GM10266 (cell line): ENCODE data around the gene ZBTB5.
A peak's percentile ranks its signal among the peaks of the same experiment; 100 is the strongest.
"Not testable (repeated sequence)": the region's sequence is repeated elsewhere in the genome, so short reads cannot be mapped to it uniquely, and the experiment has no call there.

Experiments
- DNase-seq: peaks from one replicate; pipeline ENCODE4 v3.0.0; 2012; ENCODE audit errors: extremely low spot score
- TF ChIP-seq, protein P1 (sequence below): IDR thresholded peaks from 2 replicates; pipeline ENCODE4 v1.5.1; 2012; ENCODE audit warnings: mild to moderate bottlenecking, low read depth; ENCODE audit not compliant: control insufficient read depth, insufficient read depth; ENCODE audit errors: missing control alignments

ZBTB5 gene, protein sequence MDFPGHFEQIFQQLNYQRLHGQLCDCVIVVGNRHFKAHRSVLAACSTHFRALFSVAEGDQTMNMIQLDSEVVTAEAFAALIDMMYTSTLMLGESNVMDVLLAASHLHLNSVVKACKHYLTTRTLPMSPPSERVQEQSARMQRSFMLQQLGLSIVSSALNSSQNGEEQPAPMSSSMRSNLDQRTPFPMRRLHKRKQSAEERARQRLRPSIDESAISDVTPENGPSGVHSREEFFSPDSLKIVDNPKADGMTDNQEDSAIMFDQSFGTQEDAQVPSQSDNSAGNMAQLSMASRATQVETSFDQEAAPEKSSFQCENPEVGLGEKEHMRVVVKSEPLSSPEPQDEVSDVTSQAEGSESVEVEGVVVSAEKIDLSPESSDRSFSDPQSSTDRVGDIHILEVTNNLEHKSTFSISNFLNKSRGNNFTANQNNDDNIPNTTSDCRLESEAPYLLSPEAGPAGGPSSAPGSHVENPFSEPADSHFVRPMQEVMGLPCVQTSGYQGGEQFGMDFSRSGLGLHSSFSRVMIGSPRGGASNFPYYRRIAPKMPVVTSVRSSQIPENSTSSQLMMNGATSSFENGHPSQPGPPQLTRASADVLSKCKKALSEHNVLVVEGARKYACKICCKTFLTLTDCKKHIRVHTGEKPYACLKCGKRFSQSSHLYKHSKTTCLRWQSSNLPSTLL

DNA sequence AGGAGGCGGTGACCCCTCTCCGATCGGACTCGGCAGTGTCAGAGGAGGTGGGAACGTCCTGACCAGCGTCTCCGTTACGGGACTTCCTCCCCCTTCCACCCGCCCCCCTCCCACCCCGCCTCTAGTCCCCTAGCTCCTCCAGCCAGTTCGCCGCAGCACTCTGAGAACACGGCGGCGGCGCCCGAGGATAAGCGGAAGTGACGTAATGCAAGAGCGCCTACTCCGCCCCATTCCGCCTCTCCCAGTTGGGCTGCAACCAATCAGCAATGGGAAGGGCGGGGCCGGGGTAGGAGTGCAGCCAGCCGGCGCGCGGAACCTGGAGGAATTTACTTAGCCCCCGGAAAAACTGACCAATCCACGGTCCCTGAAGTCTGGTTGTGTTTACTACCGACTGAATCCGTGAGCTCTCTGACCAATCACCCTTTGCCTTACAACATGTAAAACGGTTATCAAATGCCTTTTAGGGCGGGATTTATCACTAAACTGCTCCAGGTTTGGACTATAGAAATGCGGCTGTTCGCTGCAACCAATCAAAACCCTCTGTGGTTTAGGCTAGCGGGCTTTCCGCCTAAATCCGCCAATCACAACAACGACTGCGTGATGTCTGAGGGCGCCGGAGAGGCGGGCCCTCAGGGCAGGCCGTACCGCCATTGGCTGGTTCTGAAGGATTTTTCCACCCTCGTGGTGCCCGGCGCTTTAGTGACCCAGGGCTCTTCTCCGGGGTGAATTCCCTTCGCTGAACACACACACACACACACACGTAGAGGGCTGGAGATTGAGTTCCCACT is at the start of gene ZBTB5:
ZBTB5 (minus strand) TSS at position 202 of the 788 bp plus-strand sequence. CDS start 22,899 bp downstream, outside the sequence.
- TF ChIP-seq, protein P1, sequence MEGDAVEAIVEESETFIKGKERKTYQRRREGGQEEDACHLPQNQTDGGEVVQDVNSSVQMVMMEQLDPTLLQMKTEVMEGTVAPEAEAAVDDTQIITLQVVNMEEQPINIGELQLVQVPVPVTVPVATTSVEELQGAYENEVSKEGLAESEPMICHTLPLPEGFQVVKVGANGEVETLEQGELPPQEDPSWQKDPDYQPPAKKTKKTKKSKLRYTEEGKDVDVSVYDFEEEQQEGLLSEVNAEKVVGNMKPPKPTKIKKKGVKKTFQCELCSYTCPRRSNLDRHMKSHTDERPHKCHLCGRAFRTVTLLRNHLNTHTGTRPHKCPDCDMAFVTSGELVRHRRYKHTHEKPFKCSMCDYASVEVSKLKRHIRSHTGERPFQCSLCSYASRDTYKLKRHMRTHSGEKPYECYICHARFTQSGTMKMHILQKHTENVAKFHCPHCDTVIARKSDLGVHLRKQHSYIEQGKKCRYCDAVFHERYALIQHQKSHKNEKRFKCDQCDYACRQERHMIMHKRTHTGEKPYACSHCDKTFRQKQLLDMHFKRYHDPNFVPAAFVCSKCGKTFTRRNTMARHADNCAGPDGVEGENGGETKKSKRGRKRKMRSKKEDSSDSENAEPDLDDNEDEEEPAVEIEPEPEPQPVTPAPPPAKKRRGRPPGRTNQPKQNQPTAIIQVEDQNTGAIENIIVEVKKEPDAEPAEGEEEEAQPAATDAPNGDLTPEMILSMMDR = no peak
- peak; percentile 93 for DNase-seq

DNA sequence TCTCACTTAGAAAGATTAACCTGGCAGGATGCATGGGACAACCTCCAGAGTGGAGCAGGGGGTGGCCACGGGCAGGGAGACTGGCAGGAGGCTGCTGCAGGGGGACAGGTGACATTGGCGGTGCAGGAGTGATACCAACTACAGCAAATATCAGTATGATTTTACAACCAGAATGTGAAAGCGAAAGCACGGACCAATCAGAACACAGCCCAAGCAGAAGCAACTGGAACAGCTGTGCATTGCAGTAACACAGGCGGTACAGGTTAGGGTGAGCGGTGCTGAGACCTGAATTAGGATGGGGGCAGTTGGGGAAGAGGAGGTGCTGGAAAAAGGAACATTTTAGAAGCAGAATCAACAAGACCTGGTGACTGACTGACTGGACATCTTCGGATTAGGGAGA is 49.7 kb upstream of the ZBTB5 start:
- no peak for DNase-seq
- TF ChIP-seq, protein P1 = no peak

DNA sequence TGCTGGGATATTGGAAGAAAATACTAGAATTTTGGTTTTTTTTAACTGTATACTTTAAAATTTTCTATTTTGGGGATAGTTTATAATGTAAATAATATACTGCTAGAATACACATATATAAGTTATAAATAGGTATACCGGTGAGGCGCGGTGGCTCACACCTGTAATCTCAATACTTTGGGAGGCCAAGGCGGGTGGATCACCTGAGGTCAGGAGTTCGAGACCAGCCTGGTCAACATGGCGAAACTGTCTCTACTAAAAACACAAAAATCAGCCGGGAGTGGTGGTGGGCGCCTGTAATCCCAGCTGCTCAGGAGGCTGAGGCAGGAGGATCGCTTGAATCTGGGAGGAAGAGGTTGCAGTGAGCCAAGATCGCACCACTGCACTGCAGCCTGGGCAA is 49.2 kb upstream of the ZBTB5 start:
- not testable (repeated sequence) for DNase-seq

DNA sequence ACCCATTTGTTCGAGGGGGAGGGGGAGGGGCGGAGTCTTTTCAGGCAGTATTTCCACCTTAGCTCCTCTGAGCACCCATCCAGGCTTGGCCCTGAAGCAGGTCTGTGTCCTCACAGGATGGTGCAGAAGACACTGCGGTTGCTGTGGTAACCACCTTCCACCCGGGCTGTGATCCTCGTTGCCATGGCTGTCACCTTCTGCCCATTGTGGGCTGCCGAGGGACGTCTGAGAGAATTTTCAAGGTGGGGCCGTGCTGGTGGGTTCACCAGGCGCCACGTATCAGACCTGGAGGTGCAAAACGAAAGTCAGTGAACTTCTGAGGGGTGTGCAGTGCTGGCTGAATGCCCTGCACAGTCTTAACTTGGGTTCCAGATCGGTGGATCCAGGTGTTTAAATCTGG is 47.2 kb upstream of the ZBTB5 start:
- DNase-seq = no peak
- TF ChIP-seq, protein P1 = no peak

DNA sequence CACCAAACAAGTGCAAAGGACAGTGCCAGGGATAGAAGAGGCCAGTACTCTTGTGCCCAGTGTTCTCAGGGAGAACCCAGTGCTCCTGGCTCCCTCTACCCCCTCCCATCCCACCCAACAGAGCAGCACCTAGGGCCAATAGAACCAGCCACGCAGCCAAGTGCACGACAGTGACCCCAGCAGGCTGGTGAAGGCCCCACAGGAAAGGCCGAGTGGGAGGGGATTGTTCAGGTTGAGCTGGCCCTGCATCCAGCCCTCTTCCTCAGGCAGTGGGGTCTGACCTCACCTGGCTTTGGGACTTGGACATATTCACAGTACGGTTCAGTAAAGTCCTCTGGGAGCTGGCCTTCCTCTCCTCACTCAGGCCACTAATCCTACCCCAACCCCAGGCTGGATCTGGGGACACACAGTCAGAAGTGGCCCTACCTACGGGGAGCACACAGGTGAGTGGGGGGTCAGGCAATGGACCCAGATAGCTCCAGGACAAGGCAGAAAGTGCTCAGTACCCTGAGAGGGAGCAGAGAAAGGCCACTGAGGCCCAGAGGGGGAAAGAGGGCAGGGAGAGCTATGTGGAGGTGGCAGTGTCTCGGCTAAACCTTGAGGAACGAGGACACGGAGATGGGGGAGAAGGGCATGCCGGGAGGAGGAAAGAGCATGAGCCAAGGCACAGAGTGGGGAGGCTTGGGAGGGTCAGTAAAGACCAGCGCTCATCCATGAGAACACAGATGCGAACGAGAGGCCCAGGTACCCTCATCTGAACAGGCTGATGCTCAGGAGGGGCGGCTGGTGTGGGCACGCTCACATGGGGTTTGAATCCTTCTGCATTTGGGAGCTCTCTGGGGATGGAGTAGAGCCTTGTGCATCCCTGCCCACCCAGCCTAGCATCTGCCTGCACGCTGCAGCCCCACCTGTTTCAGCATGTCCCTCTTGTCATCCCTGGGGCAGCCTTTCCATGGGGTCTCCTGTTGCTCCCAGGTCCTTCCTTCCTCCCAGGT is 46.1 kb upstream of the ZBTB5 start:
- peak; percentile 35 for DNase-seq
- TF ChIP-seq, protein P1 = peak; percentile 38

DNA sequence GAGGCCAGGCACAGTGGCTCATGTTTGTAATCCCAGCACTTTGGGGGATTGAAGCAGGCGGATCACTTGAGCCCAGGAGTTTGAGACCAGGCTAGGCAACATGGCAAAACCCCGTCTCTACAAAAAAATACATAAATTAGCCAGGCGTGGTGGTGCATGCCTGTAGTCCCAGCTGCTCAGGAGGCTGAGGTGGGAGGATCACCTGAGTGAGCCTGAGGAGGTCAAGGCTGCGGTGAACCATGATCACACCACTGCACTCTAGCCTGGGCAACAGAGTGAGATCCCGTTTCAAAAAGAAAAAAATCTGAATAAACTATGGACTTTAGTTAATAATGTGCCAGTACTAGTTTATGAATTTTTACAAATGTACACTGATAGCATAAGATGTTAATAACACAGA is 44.8 kb upstream of the ZBTB5 start:
- not testable (repeated sequence) for DNase-seq

DNA sequence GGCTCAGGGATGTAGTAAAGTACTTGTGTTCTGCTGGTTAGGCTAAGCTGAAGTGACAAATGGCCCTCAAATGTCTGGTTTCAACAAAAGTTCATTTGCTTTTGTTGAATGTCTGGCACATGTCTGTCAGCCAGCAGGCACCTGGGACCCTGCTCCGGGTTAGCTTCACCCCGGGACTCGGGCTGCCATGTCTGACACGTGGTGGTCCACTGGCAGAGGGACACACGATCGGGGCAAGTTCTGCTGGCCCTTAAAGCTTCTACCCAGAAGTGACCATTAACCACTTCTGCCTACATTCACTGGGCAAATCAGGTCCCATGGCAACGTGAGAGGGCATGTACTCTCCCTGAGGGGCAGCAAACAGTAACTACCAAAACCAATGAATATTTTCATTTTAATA is 44.3 kb upstream of the ZBTB5 start:
- no peak for DNase-seq
- TF ChIP-seq, protein P1 = no peak
